B cell (primary cell): ENCODE measurements around the gene CDR2L. TPM values are rescaled to one million over a fixed set of nuclear protein-coding genes. Genes with fewer than 3 reads are reported as not detected.

Experiments used
- ATAC-seq: fragments of 200-7000 bp; cut with Tn5 transposase; one replicate; pipeline ENCODE4 v1.10.0; 2021; ENCODE audit warnings: low read depth, mild to moderate bottlenecking, moderate number of reproducible peaks, moderate library complexity
- CTCF ChIA-PET: fragments of 350-600 bp; sonication (Branson Sonifier 250); formaldehyde crosslinking; loops from one replicate; lab custom pipeline; 2021; ENCODE audit warnings: antibody characterized with exemption, inconsistent platforms; lab: Charles Lee
- POLR2A ChIA-PET: fragments of 350-600 bp; sonication (Branson Sonifier 250); formaldehyde crosslinking; loops from one replicate; lab custom pipeline; 2021; ENCODE audit warnings: antibody characterized with exemption; lab: Charles Lee
- DNase-seq: peaks from one replicate; pipeline ENCODE4 v3.0.0; 2013
- H2AFZ ChIP-seq: 2 replicates; pipeline ENCODE4 v1.6.1; 2012; ENCODE audit warnings: mild to moderate bottlenecking, low read depth, low read length; ENCODE audit not compliant: insufficient read depth, poor library complexity, severe bottlenecking
- H3K27ac ChIP-seq, 2 donors: 1 replicate in 1 of 2; 2 replicates in 1 of 2; pipeline ENCODE4 v1.5.1; 2012 to 2013; ENCODE audit warnings: low read length in 2 of 2, mild to moderate bottlenecking in 2 of 2, moderate library complexity in 1 of 2
- H3K27me3 ChIP-seq, 4 experiments: fragments of 200-600 bp in 1 of 4; sonication (generic) in 1 of 4; replicated peaks in 1 of 4; 1 replicate in 2 of 4; 2 replicates in 2 of 4; pipeline versions ENCODE4 v1.6.1 to v1.7.0; 2013 to 2016; ENCODE audit warnings: low read length in 3 of 4, mild to moderate bottlenecking in 2 of 4, mixed read lengths in 1 of 4, moderate library complexity in 1 of 4; ENCODE audit not compliant: insufficient read depth in 4 of 4, control insufficient read depth in 3 of 4; ENCODE audit errors: control extremely low read depth in 1 of 4
- H3K36me3 ChIP-seq, 2 experiments: replicated peaks in 1 of 2; 1 replicate in 1 of 2; 2 replicates in 1 of 2; pipeline versions ENCODE4 v1.6.1 to v1.7.1; 2013; ENCODE audit warnings: low read length in 1 of 2; ENCODE audit not compliant: insufficient read depth in 2 of 2, control insufficient read depth in 1 of 2; ENCODE audit errors: control extremely low read depth in 1 of 2, extremely low read depth in 1 of 2
- H3K4me1 ChIP-seq, 2 donors: fragments of 200-600 bp in 1 of 2; sonication (generic) in 1 of 2; 1 replicate in 1 of 2; 2 replicates in 1 of 2; pipeline versions ENCODE4 v1.5.1 to v1.6.1; 2013 to 2017; ENCODE audit warnings: low read length in 2 of 2; ENCODE audit not compliant: control insufficient read depth in 2 of 2, insufficient read depth in 2 of 2
- H3K4me2 ChIP-seq: replicated peaks from 2 replicates; pipeline ENCODE3; 2012; ENCODE audit warnings: mild to moderate bottlenecking, low read depth, low read length; ENCODE audit not compliant: poor library complexity, severe bottlenecking
- H3K4me3 ChIP-seq, 5 experiments: fragments of 200-600 bp in 1 of 5; sonication (generic) in 1 of 5; 1 replicate in 3 of 5; 2 replicates in 2 of 5; pipeline versions ENCODE4 v1.5.1 to v1.7.0; 2011 to 2016; ENCODE audit warnings: low read length in 4 of 5, mild to moderate bottlenecking in 4 of 5, low read depth in 2 of 5, control low read depth in 1 of 5, moderate library complexity in 1 of 5; ENCODE audit not compliant: insufficient read depth in 1 of 5; ENCODE audit errors: control extremely low read depth in 1 of 5, extremely low read depth in 1 of 5
- H3K79me2 ChIP-seq: fragments of 200-600 bp; sonication (generic); one replicate; pipeline ENCODE4 v1.6.0; 2016; ENCODE audit warnings: low read length; ENCODE audit not compliant: control insufficient read depth, insufficient read depth
- H3K9ac ChIP-seq: fragments of 200-600 bp; sonication (generic); 2 replicates; pipeline ENCODE4 v1.6.1; 2017; ENCODE audit warnings: mild to moderate bottlenecking, low read length, moderate library complexity
- H3K9me3 ChIP-seq, 3 donors: one replicate each; pipeline versions ENCODE4 v1.6.1 to v1.7.1; 2013; ENCODE audit warnings: low read length in 2 of 3; ENCODE audit not compliant: control insufficient read depth in 2 of 3, insufficient read depth in 1 of 3; ENCODE audit errors: control extremely low read depth in 1 of 3
- H4K20me1 ChIP-seq: 2 replicates; pipeline ENCODE4 v1.6.0; 2012; ENCODE audit warnings: mild to moderate bottlenecking, low read length; ENCODE audit not compliant: insufficient read depth, control insufficient read depth, poor library complexity, severe bottlenecking
- H3K27ac Mint-ChIP-seq: one replicate; pipeline ENCODE4 v1.8.0; 2021; ENCODE audit warnings: mixed read lengths
- H3K27me3 Mint-ChIP-seq: one replicate; pipeline ENCODE4 v1.8.0; 2021; ENCODE audit warnings: mixed read lengths
- H3K4me1 Mint-ChIP-seq: one replicate; pipeline ENCODE4 v1.8.0; 2021; ENCODE audit warnings: mixed read lengths
- H3K4me3 Mint-ChIP-seq: one replicate; pipeline ENCODE4 v1.8.0; 2021; ENCODE audit warnings: mixed read lengths
- H3K9me3 Mint-ChIP-seq: one replicate; pipeline ENCODE4 v1.8.0; 2022; ENCODE audit warnings: mixed read lengths; ENCODE audit not compliant: insufficient read depth
- EZH2 ChIP-seq: IDR thresholded peaks from 2 replicates; pipeline ENCODE4 v1.6.1; 2012; ENCODE audit warnings: borderline replicate concordance, low read depth, mild to moderate bottlenecking, moderate library complexity, low read length; ENCODE audit not compliant: insufficient read depth, poor library complexity, severe bottlenecking
- WGBS: methylation state at CpG from one replicate; pipeline ENCODE4 v1.1.5; 2013; ENCODE audit warnings: missing lambda C conversion rate; ENCODE audit not compliant: insufficient coverage; 5-methylcytosine and 5-hydroxymethylcytosine counted together
- intact Hi-C: fragments of 100-400 bp; cut with micrococcal nuclease; formaldehyde crosslinking; loops from one replicate; pipeline ENCODE4 v1.10.0; 2022
- polyA plus RNA-seq: library from polyadenylated mRNA; depleted of rRNA; stranded (reverse); fragments of >200 nt; gene quantifications from 2 replicates; pipeline ENCODE4 v1.2.3, GENCODE V29; 2012
- total RNA-seq, 2 donors: library from RNA; stranded (reverse); fragments of 120-200 nt in 1 of 2; gene quantifications; 1 replicate in 1 of 2; 2 replicates in 1 of 2; pipeline versions ENCODE4 v1.2.3 to v1.2.4, GENCODE V29; 2013 to 2022
- TF ChIP-seq, protein P1 (sequence below): fragments of 200-600 bp; IDR thresholded peaks from one replicate; pipeline ENCODE4 v1.8.0; 2022; ENCODE audit warnings: antibody characterized with exemption, mild to moderate bottlenecking

CDR2L gene
- total and polyA plus RNA-seq, 2 donors (not counting 1 experiment from before 2014, with no cell fraction given): 0.03 TPM; not detected in 1

GRCh38 chr17:75011401-75012095 lies 24.1 kb downstream of the CDR2L start:
- Histone ChIP-seq H3K9me3 (no peaks in the 10 kb centered on the region), H3K27ac (peak overlapping the region in 1 of 2 donors; percentile 79), H3K9ac (peak overlapping the region; percentile 80), H2AFZ (peak overlapping the region; percentile 91), H4K20me1 (no peaks in the 10 kb centered on the region), H3K36me3 (peaks cover 0 to 5% of the 10 kb centered on the region in 2 experiments), H3K4me1 (peaks cover 15 to 16% of the 10 kb centered on the region in 2 donors), H3K79me2 (peaks cover 27% of the 10 kb centered on the region), H3K4me3 (no peak overlapping the region), H3K27me3 (peaks cover 0 to 4% (median 0%) of the 10 kb centered on the region in 4 experiments), H3K4me2 (peak overlapping the region; percentile 81)
- Mint-ChIP-seq H3K27ac (peak overlapping the region; percentile 92), H3K27me3 (no peaks in the 10 kb centered on the region), H3K4me1 (peaks cover 22% of the 10 kb centered on the region), H3K4me3 (peak overlapping the region; percentile 97), H3K9me3 (no peaks in the 10 kb centered on the region)
- CTCF ChIA-PET: interaction anchor here (1.1 to 3.2 kb wide), 16 partner anchors 13 to 266 kb away, joined by 3 to 56 read pairs (median 4); partner anchors contain the start of genes CDR2L, HID1 and SLC16A5
- POLR2A ChIA-PET: interaction anchor here (0.6 to 1.9 kb wide), 6 partner anchors 21 to 1034 kb away, joined by 3 to 5 read pairs (median 4); partner anchors contain the start of gene HID1
- intact Hi-C loops: loop anchor here (1.0 kb wide), 7 partner anchors 23 to 138 kb away; partner anchors contain the start of genes CDR2L, HID1 and KCTD2
- DNase-seq (no peak), ATAC-seq (no peak)
- WGBS: 91% methylated on average over 5 of the region's 13 CpGs
- TF ChIP-seq, protein P1, sequence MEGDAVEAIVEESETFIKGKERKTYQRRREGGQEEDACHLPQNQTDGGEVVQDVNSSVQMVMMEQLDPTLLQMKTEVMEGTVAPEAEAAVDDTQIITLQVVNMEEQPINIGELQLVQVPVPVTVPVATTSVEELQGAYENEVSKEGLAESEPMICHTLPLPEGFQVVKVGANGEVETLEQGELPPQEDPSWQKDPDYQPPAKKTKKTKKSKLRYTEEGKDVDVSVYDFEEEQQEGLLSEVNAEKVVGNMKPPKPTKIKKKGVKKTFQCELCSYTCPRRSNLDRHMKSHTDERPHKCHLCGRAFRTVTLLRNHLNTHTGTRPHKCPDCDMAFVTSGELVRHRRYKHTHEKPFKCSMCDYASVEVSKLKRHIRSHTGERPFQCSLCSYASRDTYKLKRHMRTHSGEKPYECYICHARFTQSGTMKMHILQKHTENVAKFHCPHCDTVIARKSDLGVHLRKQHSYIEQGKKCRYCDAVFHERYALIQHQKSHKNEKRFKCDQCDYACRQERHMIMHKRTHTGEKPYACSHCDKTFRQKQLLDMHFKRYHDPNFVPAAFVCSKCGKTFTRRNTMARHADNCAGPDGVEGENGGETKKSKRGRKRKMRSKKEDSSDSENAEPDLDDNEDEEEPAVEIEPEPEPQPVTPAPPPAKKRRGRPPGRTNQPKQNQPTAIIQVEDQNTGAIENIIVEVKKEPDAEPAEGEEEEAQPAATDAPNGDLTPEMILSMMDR: no peak
- no peak for TF ChIP-seq EZH2

- CTCF ChIA-PET: interaction anchor here (0.9 to 3.2 kb wide), 22 partner anchors 13 to 741 kb away, joined by 3 to 56 read pairs (median 4); partner anchors contain the start of genes CDR2L, HID1 and SLC16A5
- no peaks in the 10 kb centered on the region for H3K9me3 Mint-ChIP-seq
These were observed 24.6 kb downstream of the CDR2L start for GRCh38 chr17:75012096-75012345.

More at GRCh38 chr17:75012096-75012345, 24.6 kb downstream of the CDR2L start:
- peak overlapping the region; percentile 97 for H3K4me3 Mint-ChIP-seq
- Histone ChIP-seq H3K4me1 (peaks cover 15 to 16% of the 10 kb centered on the region in 2 donors), H3K9me3 (no peaks in the 10 kb centered on the region), H3K27ac (peak overlapping the region; percentile 30 to 79), H2AFZ (peak overlapping the region; percentile 91), H3K79me2 (peaks cover 31% of the 10 kb centered on the region), H3K4me2 (peak overlapping the region; percentile 81), H4K20me1 (no peaks in the 10 kb centered on the region), H3K27me3 (peaks cover 0 to 4% (median 0%) of the 10 kb centered on the region in 4 experiments), H3K4me3 (peak overlapping the region in 4 of 5 experiments; percentile 72 to 86 (median 77)), H3K9ac (peak overlapping the region; percentile 80), H3K36me3 (peaks cover 0 to 6% of the 10 kb centered on the region in 2 experiments)
- POLR2A ChIA-PET: interaction anchor here (0.6 to 1.9 kb wide), 9 partner anchors 20 to 1034 kb away, joined by 3 to 6 read pairs (median 4); partner anchors contain the start of genes ARMC7 and HID1
- 73% methylated on average over 4 of the region's 5 CpGs for WGBS
- no peak for ATAC-seq
- H3K27ac Mint-ChIP-seq: peak overlapping the region; percentile 92
- H3K4me1 Mint-ChIP-seq: peaks cover 22% of the 10 kb centered on the region
- no peak for DNase-seq
- intact Hi-C loops: loop anchor here (1.0 kb wide), 7 partner anchors 22 to 139 kb away; partner anchors contain the start of genes CDR2L, HID1 and KCTD2
- TF ChIP-seq, protein P1: no peak
- no peak for TF ChIP-seq EZH2
- no peaks in the 10 kb centered on the region for H3K27me3 Mint-ChIP-seq
